GM21737 (cell line): ENCODE data around the gene CLN6.
"Not testable (repeated sequence)": the region's sequence is repeated elsewhere in the genome, so short reads cannot be mapped to it uniquely, and the experiment has no call there.

ENCODE experiments used
- ATAC-seq: cut with Tn5 transposase; IDR thresholded peaks from one replicate; pipeline ENCODE4 v1.9.1; 2021; ENCODE audit warnings: mild to moderate bottlenecking, moderate library complexity; ENCODE audit not compliant: unreplicated experiment

The CLN6 gene

GRCh38 chr15:68192117-68192516, 37.4 kb downstream of the CLN6 start:
- ATAC-seq = no peak

- no peak for ATAC-seq
Measured at GRCh38 chr15:68191555-68191954, 38.0 kb downstream of the CLN6 start.

GRCh38 chr15:68190048-68190447, 39.5 kb downstream of the CLN6 start:
- ATAC-seq = no peak

- ATAC-seq = no peak
Measured at GRCh38 chr15:68188647-68189046, 40.9 kb downstream of the CLN6 start.

GRCh38 chr15:68187559-68187958, 42.0 kb downstream of the CLN6 start:
- no peak for ATAC-seq

GRCh38 chr15:68186671-68187397, 42.7 kb downstream of the CLN6 start:
- ATAC-seq = no peak

- no peak for ATAC-seq
Measured at GRCh38 chr15:68184616-68185480, 44.7 kb downstream of the CLN6 start.

- no peak for ATAC-seq
Measured at GRCh38 chr15:68183616-68184315, 45.8 kb downstream of the CLN6 start.

- ATAC-seq = no peak
Measured at GRCh38 chr15:68177742-68178141, 51.8 kb downstream of the CLN6 start.

- ATAC-seq = no peak
Measured at GRCh38 chr15:68176601-68177000, 52.9 kb downstream of the CLN6 start.

- no peak for ATAC-seq
Measured at GRCh38 chr15:68175526-68175925, 54.0 kb downstream of the CLN6 start.

GRCh38 chr15:68173119-68173518, 56.4 kb downstream of the CLN6 start:
- ATAC-seq = no peak

GRCh38 chr15:68172037-68172436, 57.5 kb downstream of the CLN6 start:
- not testable (repeated sequence) for ATAC-seq

- ATAC-seq = no peak
Measured at GRCh38 chr15:68166847-68167246, 62.7 kb downstream of the CLN6 start.

- ATAC-seq = no peak
Measured at GRCh38 chr15:68163191-68163590, 66.3 kb downstream of the CLN6 start.

GRCh38 chr15:68158046-68158628, 71.4 kb downstream of the CLN6 start:
- ATAC-seq = no peak

- ATAC-seq = no peak
Measured at GRCh38 chr15:68157074-68157473, 72.5 kb downstream of the CLN6 start.
